Kidney (tissue), 14 donors: Measurements from ENCODE around the gene ACAD8. TPM values are rescaled to one million over a fixed set of nuclear protein-coding genes. Genes with fewer than 3 reads are reported as not detected.

ENCODE experiments used
- DNase-seq, 5 donors: peaks; one replicate each; pipeline ENCODE4 v3.0.0-alpha.2; 2013 to 2020
- FAIRE-seq: peaks from 2 replicates; lab custom pipeline; 2012; peaks lifted over from hg19 to GRCh38; lab: Jason Lieb, UNC
- H3K27ac ChIP-seq, 2 donors: one replicate each; pipeline ENCODE4 v1.7.0; 2013; ENCODE audit warnings: low read depth in 2 of 2, low read length in 2 of 2, inconsistent platforms in 1 of 2
- H3K27me3 ChIP-seq: one replicate; pipeline ENCODE4 v1.7.1; 2013; ENCODE audit warnings: low read length, inconsistent platforms; ENCODE audit not compliant: control insufficient read depth, insufficient read depth
- H3K36me3 ChIP-seq, 3 donors: one replicate each; pipeline versions ENCODE4 v1.7.0 to v1.7.1; 2013; ENCODE audit warnings: low read length in 3 of 3, control low read depth in 1 of 3, inconsistent platforms in 1 of 3; ENCODE audit not compliant: insufficient read depth in 3 of 3, control insufficient read depth in 2 of 3
- H3K4me1 ChIP-seq, 3 donors: one replicate each; pipeline versions ENCODE4 v1.7.0 to v1.7.1; 2013; ENCODE audit warnings: low read length in 3 of 3, inconsistent platforms in 1 of 3, low read depth in 1 of 3; ENCODE audit not compliant: control insufficient read depth in 2 of 3, insufficient read depth in 2 of 3
- H3K4me3 ChIP-seq, 3 donors: one replicate each; pipeline versions ENCODE4 v1.7.0 to v1.8.1; 2013; ENCODE audit warnings: low read length in 3 of 3, control low read depth in 1 of 3, inconsistent platforms in 1 of 3
- H3K9ac ChIP-seq, 3 donors: one replicate each; pipeline versions ENCODE4 v1.7.0 to v1.7.1; 2013; ENCODE audit warnings: low read length in 3 of 3, control low read depth in 1 of 3, inconsistent platforms in 1 of 3
- H3K9me3 ChIP-seq, 3 donors: one replicate each; pipeline versions ENCODE4 v1.7.0 to v1.7.1; 2013; ENCODE audit warnings: low read length in 3 of 3, control low read depth in 1 of 3, inconsistent platforms in 1 of 3; ENCODE audit not compliant: control insufficient read depth in 2 of 3, insufficient read depth in 1 of 3
- CTCF ChIP-seq: IDR thresholded peaks from 3 replicates; pipeline ENCODE4 v1.5.1; 2012; ENCODE audit warnings: mild to moderate bottlenecking, moderate library complexity, borderline replicate concordance; ENCODE audit not compliant: insufficient read depth; ENCODE audit errors: extremely low read depth
- intact Hi-C: fragments of 100-400 bp; cut with DNase I; formaldehyde crosslinking; loops from one replicate; pipeline ENCODE4 v1.11.1; 2022
- polyA plus RNA-seq: library from polyadenylated mRNA; stranded (reverse); fragments of 350-450 nt; fragmentation: Illumina TruSeq; extraction: RNeasy Lipid Tissue Mini Kit (QIAGEN cat#74804); gene quantifications from one replicate; pipeline ENCODE4 v1.2.3, GENCODE V29; 2014; ENCODE audit warnings: low read depth, low replicate concordance; ENCODE audit not compliant: insufficient read depth
- total RNA-seq: library from RNA; stranded (reverse); fragmentation: NEBNext Ultra II Directional; extraction: Animal tissue kit (Norgen Biotek cat#: 25700); gene quantifications from one replicate; pipeline ENCODE4 v1.2.1, GENCODE V29; 2021
- donor health status: control.
- donor health status: control.
- donor health status: control.
- donor health status: control.
- donor health status: control.
- donor health status: DM: yes; HTN: yes; CAD: no.
- donor health status: Normal renal cell carcinoma (clear cell type).

ACAD8 gene
- total and polyA plus RNA-seq, 2 donors from 2014 or later = 28.1 to 42.1 TPM

- Histone ChIP-seq H3K4me1 (peaks cover 0 to 3% (median under 1%) of the 10 kb centered on the region in 3 donors), H3K27me3 (no peaks in the 10 kb centered on the region), H3K9ac (no peak overlapping the region), H3K4me3 (no peak overlapping the region), H3K9me3 (no peaks in the 10 kb centered on the region), H3K27ac (no peak overlapping the region), H3K36me3 (peaks cover 3 to 21% (median 9%) of the 10 kb centered on the region in 3 donors)
- DNase-seq (no peak), FAIRE-seq (no peak)
- no peak for TF ChIP-seq CTCF
- intact Hi-C loops = no loop called here
These were observed 18.0 kb upstream of the ACAD8 start for GRCh38 chr11:134235399-134235798.

GRCh38 chr11:134236834-134237556, 16.4 kb upstream of the ACAD8 start:
- TF ChIP-seq CTCF = no peak
- Histone ChIP-seq H3K27ac (no peak overlapping the region), H3K36me3 (peaks cover 3 to 31% (median 14%) of the 10 kb centered on the region in 3 donors), H3K9me3 (no peaks in the 10 kb centered on the region), H3K27me3 (no peaks in the 10 kb centered on the region), H3K4me1 (peaks cover 0 to 3% (median 0%) of the 10 kb centered on the region in 3 donors), H3K4me3 (no peak overlapping the region), H3K9ac (no peak overlapping the region)
- intact Hi-C loops = no loop called here
- no peak for DNase-seq
- FAIRE-seq = no peak

GRCh38 chr11:134237557-134237922, 15.8 kb upstream of the ACAD8 start:
- no peak overlapping the region for H3K4me3 ChIP-seq
- no peak overlapping the region for H3K9ac ChIP-seq
- FAIRE-seq = no peak
- DNase-seq = peak in 1 of 5 donors; percentile 11
- H3K9me3 ChIP-seq = no peaks in the 10 kb centered on the region
- intact Hi-C loops = no loop called here
- H3K27me3 ChIP-seq = no peaks in the 10 kb centered on the region
- peaks cover 3 to 31% (median 17%) of the 10 kb centered on the region in 3 donors for H3K36me3 ChIP-seq
- peaks cover 0 to under 1% (median 0%) of the 10 kb centered on the region in 3 donors for H3K4me1 ChIP-seq
- TF ChIP-seq CTCF = no peak
- H3K27ac ChIP-seq = no peak overlapping the region
